ENCODE results near the gene TMCO2.

Gene TMCO2

GRCh38 chr1:40276122-40276521 is 28.4 kb downstream of the TMCO2 start:
- Histone ChIP-seq H3K4me3 (ENCODE audit: insufficient read depth, low read length, poor library complexity, severe bottlenecking) (no peak overlapping the region), H3K9ac (ENCODE audit: low read length) (no peak overlapping the region), H4K20me1 (ENCODE audit: low read depth, low read length) (no peaks in the 10 kb centered on the region), H3K79me2 (ENCODE audit: insufficient read depth, low read length) (no peaks in the 10 kb centered on the region; the same call in 1 of the 2 replicates), H3K9me2 (replicated peaks; ENCODE audit: insufficient read depth, low read length) (no peaks in the 10 kb centered on the region), H3K4me2 (ENCODE audit: low read depth, low read length, poor library complexity, severe bottlenecking) (no peak overlapping the region), H2AFZ (ENCODE audit: low read depth, low read length, severe bottlenecking) (no peak overlapping the region), H3K27ac (ENCODE audit: low read depth, low read length) (no peak overlapping the region), H3F3A (ENCODE audit: insufficient read depth) (peaks cover 3% of the 10 kb centered on the region; the same call in 1 of the 2 replicates), H3K27me3 (ENCODE audit: low read length) (no peaks in the 10 kb centered on the region), H3K9me3 (ENCODE audit: insufficient read depth, low read length) (no peaks in the 10 kb centered on the region), H3K36me3 (ENCODE audit: low read length) (peaks cover 25% of the 10 kb centered on the region)
- TF ChIP-seq EZH2phosphoT487 (conservative IDR thresholded peaks at IDR 0.05; ENCODE audit: low read length) (no peak), CTCF (IDR thresholded peaks at IDR 0.05; ENCODE audit: insufficient read depth, low read length, poor library complexity, severe bottlenecking) (no peak)

- Histone ChIP-seq H3K79me2 (ENCODE audit: insufficient read depth, low read length) (no peaks in the 10 kb centered on the region; the same call in 1 of the 2 replicates), H3K9me2 (replicated peaks; ENCODE audit: insufficient read depth, low read length) (no peaks in the 10 kb centered on the region), H3K27me3 (ENCODE audit: low read length) (no peaks in the 10 kb centered on the region), H3K9ac (ENCODE audit: low read length) (no peak overlapping the region), H3K4me2 (ENCODE audit: low read depth, low read length, poor library complexity, severe bottlenecking) (no peak overlapping the region), H4K20me1 (ENCODE audit: low read depth, low read length) (no peaks in the 10 kb centered on the region), H3K4me3 (ENCODE audit: insufficient read depth, low read length, poor library complexity, severe bottlenecking) (no peak overlapping the region), H3K27ac (ENCODE audit: low read depth, low read length) (no peak overlapping the region), H3K36me3 (ENCODE audit: low read length) (peaks cover 7% of the 10 kb centered on the region; the same call in 1 of the 2 replicates), H2AFZ (ENCODE audit: low read depth, low read length, severe bottlenecking) (no peak overlapping the region), H3F3A (ENCODE audit: insufficient read depth) (no peaks in the 10 kb centered on the region; the same call in 1 of the 2 replicates), H3K9me3 (ENCODE audit: insufficient read depth, low read length) (no peaks in the 10 kb centered on the region)
- TF ChIP-seq CTCF (IDR thresholded peaks at IDR 0.05; ENCODE audit: insufficient read depth, low read length, poor library complexity, severe bottlenecking), result no peak
- TF ChIP-seq EZH2phosphoT487 (conservative IDR thresholded peaks at IDR 0.05; ENCODE audit: low read length), result no peak
Measured at GRCh38 chr1:40281853-40282252, 34.1 kb downstream of the TMCO2 start.

DNA sequence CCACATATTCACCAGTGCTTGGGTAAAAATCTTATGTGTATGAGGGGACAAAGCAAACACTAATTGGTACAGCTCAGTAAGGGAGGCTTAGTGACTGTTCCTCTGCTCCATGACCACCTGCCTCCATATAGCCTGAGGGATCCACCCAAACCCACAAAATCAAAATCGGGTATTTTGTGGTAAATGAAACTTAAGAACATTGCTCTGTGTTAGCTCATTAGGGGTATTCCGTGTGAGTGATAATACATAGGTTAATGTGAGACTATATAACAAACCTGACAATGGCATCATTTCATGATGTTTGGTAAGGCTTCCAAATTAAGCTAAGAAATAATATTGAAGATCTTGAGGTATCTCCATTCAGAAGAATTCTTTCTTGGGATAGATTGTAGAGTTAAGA is 43.6 kb downstream of the TMCO2 start:
- H3F3A ChIP-seq (ENCODE audit: insufficient read depth), result peaks cover 6% of the 10 kb centered on the region; the same call in 1 of the 2 replicates
- no peak overlapping the region for H3K9ac ChIP-seq (ENCODE audit: low read length)
- H3K27me3 ChIP-seq (ENCODE audit: low read length), result no peaks in the 10 kb centered on the region
- no peak overlapping the region for H3K27ac ChIP-seq (ENCODE audit: low read depth, low read length)
- H3K9me3 ChIP-seq (ENCODE audit: insufficient read depth, low read length), result no peaks in the 10 kb centered on the region
- H3K36me3 ChIP-seq (ENCODE audit: low read length), result peaks cover 12% of the 10 kb centered on the region; the same call in 1 of the 2 replicates
- TF ChIP-seq CTCF (IDR thresholded peaks at IDR 0.05; ENCODE audit: insufficient read depth, low read length, poor library complexity, severe bottlenecking), result no peak
- TF ChIP-seq EZH2phosphoT487 (conservative IDR thresholded peaks at IDR 0.05; ENCODE audit: low read length), result no peak
- H3K4me2 ChIP-seq (ENCODE audit: low read depth, low read length, poor library complexity, severe bottlenecking), result no peak overlapping the region
- H3K79me2 ChIP-seq (ENCODE audit: insufficient read depth, low read length), result no peaks in the 10 kb centered on the region
- H4K20me1 ChIP-seq (ENCODE audit: low read depth, low read length), result no peaks in the 10 kb centered on the region
- no peak overlapping the region for H2AFZ ChIP-seq (ENCODE audit: low read depth, low read length, severe bottlenecking)
- no peak overlapping the region for H3K4me3 ChIP-seq (ENCODE audit: insufficient read depth, low read length, poor library complexity, severe bottlenecking)
- no peaks in the 10 kb centered on the region for H3K9me2 ChIP-seq (replicated peaks; ENCODE audit: insufficient read depth, low read length)
